Liver (tissue), 9 donors: ENCODE results near the gene ZDHHC14. TPM values are rescaled to one million over a fixed set of nuclear protein-coding genes. Genes with fewer than 3 reads are reported as not detected.

Experiments
- DNase-seq: peaks from one replicate; pipeline ENCODE4 v3.0.0-alpha.2; 2017; ENCODE audit warnings: low spot score
- H3K27ac ChIP-seq, 2 donors: one replicate each; pipeline ENCODE4 v1.7.0; 2013; ENCODE audit warnings: inconsistent platforms in 2 of 2, low read length in 2 of 2, control low read depth in 1 of 2, low read depth in 1 of 2, mild to moderate bottlenecking in 1 of 2
- H3K27me3 ChIP-seq, 4 donors: one replicate each; pipeline versions ENCODE4 v1.6.1 to v1.7.0; 2013; ENCODE audit warnings: low read length in 3 of 4, inconsistent platforms in 1 of 4, mild to moderate bottlenecking in 1 of 4, moderate library complexity in 1 of 4; ENCODE audit not compliant: control insufficient read depth in 4 of 4, insufficient read depth in 4 of 4
- H3K36me3 ChIP-seq, 4 donors: one replicate each; pipeline versions ENCODE4 v1.6.1 to v1.7.0; 2013; ENCODE audit warnings: low read length in 3 of 4, mild to moderate bottlenecking in 3 of 4, low read depth in 1 of 4, moderate library complexity in 1 of 4; ENCODE audit not compliant: control insufficient read depth in 4 of 4, insufficient read depth in 3 of 4
- H3K4me1 ChIP-seq, 4 donors: one replicate each; pipeline versions ENCODE4 v1.6.1 to v1.7.0; 2013; ENCODE audit warnings: low read length in 3 of 4, mild to moderate bottlenecking in 3 of 4, moderate library complexity in 1 of 4; ENCODE audit not compliant: control insufficient read depth in 4 of 4, insufficient read depth in 4 of 4
- H3K4me3 ChIP-seq, 3 donors: one replicate each; pipeline versions ENCODE4 v1.6.1 to v1.7.0; 2013; ENCODE audit warnings: low read length in 3 of 3, control low read depth in 1 of 3, low read depth in 1 of 3, mild to moderate bottlenecking in 1 of 3
- H3K9ac ChIP-seq, 2 donors: one replicate each; pipeline ENCODE4 v1.7.0; 2013; ENCODE audit warnings: low read length in 2 of 2, mild to moderate bottlenecking in 2 of 2, moderate library complexity in 2 of 2, control low read depth in 1 of 2, low read depth in 1 of 2
- H3K9me3 ChIP-seq, 4 donors: one replicate each; pipeline versions ENCODE4 v1.6.1 to v1.7.0; 2013; ENCODE audit warnings: low read length in 3 of 4; ENCODE audit not compliant: control insufficient read depth in 4 of 4
- EGR1 ChIP-seq, 2 donors: IDR thresholded peaks; 2 replicates each; pipeline ENCODE4 v1.6.1; 2016 to 2018; ENCODE audit warnings: antibody characterized with exemption in 2 of 2, low read depth in 2 of 2
- FOXA1 ChIP-seq: IDR thresholded peaks from 2 replicates; pipeline ENCODE4 v1.6.1; 2016; ENCODE audit warnings: antibody characterized with exemption
- FOXA2 ChIP-seq: IDR thresholded peaks from 2 replicates; pipeline ENCODE4 v1.6.1; 2016; ENCODE audit warnings: antibody characterized with exemption
- GABPA ChIP-seq, 2 donors: IDR thresholded peaks in 1 of 2; conservative IDR thresholded peaks in 1 of 2; 2 replicates each; pipeline ENCODE4 v1.6.1; 2016; ENCODE audit warnings: antibody characterized with exemption in 2 of 2, mild to moderate bottlenecking in 1 of 2, moderate library complexity in 1 of 2
- HNF4A ChIP-seq, 2 donors: conservative IDR thresholded peaks; 2 replicates each; pipeline ENCODE4 v1.6.1; 2016; ENCODE audit warnings: antibody characterized with exemption in 2 of 2, mild to moderate bottlenecking in 2 of 2
- HNF4G ChIP-seq: IDR thresholded peaks from 2 replicates; pipeline ENCODE4 v1.6.1; 2016; ENCODE audit warnings: antibody characterized with exemption
- JUND ChIP-seq, 2 donors: IDR thresholded peaks; 2 replicates each; pipeline ENCODE4 v1.6.1; 2016; ENCODE audit warnings: antibody characterized with exemption in 2 of 2
- NR2F2 ChIP-seq: IDR thresholded peaks from 2 replicates; pipeline ENCODE4 v1.6.1; 2016; ENCODE audit warnings: antibody characterized with exemption
- RAD21 ChIP-seq, 2 donors: IDR thresholded peaks; 2 replicates each; pipeline ENCODE4 v1.6.1; 2016; ENCODE audit warnings: antibody characterized with exemption in 2 of 2, mild to moderate bottlenecking in 2 of 2
- RXRA ChIP-seq, 2 donors: IDR thresholded peaks; 2 replicates each; pipeline ENCODE4 v1.6.1; 2017 to 2018; ENCODE audit warnings: antibody characterized with exemption in 2 of 2, mild to moderate bottlenecking in 1 of 2
- SP1 ChIP-seq: IDR thresholded peaks from 2 replicates; pipeline ENCODE4 v1.6.1; 2018; ENCODE audit warnings: antibody characterized with exemption, mild to moderate bottlenecking
- TAF1 ChIP-seq: conservative IDR thresholded peaks from 2 replicates; pipeline ENCODE4 v1.6.1; 2016; ENCODE audit warnings: antibody characterized with exemption, mild to moderate bottlenecking
- YY1 ChIP-seq: IDR thresholded peaks from 2 replicates; pipeline ENCODE4 v1.6.1; 2016; ENCODE audit warnings: antibody characterized with exemption, mild to moderate bottlenecking
- WGBS: extraction: QIAGEN DNeasy Blood & Tissue Kit; methylation state at CpG from one replicate; pipeline ENCODE4 v1.1.7; 2013; 5-methylcytosine and 5-hydroxymethylcytosine counted together
- polyA plus RNA-seq, 2 donors: library from polyadenylated mRNA; stranded (reverse) in 1 of 2; unstranded in 1 of 2; fragments of 200-250 nt in 1 of 2; fragments of >200 nt in 1 of 2; fragmentation: Nextera tagmentation in 1 of 2; extraction: Ambion mirVana in 1 of 2; gene quantifications; one replicate each; pipeline versions ENCODE4 v1.2.1 to v1.2.3, GENCODE V29; 2013 to 2015
- total RNA-seq, 2 donors: library from RNA; depleted of rRNA; stranded (reverse); fragments of >200 nt; gene quantifications; one replicate each; pipeline ENCODE4 v1.2.3, GENCODE V29; 2014
- TF ChIP-seq, protein P1 (sequence below): IDR thresholded peaks from 2 replicates; pipeline ENCODE4 v1.6.1; 2016; ENCODE audit warnings: antibody characterized with exemption, mild to moderate bottlenecking
- TF ChIP-seq, protein P2 (sequence below): IDR thresholded peaks from 2 replicates; pipeline ENCODE4 v1.6.1; 2016; ENCODE audit warnings: antibody characterized with exemption
- TF ChIP-seq, protein P3 (sequence below): fragments of 150-350 bp; IDR thresholded peaks from 2 replicates; pipeline ENCODE4 v1.5.1; 2017; ENCODE audit warnings: improper control_type of control experiment, low read depth, low read length; ENCODE audit not compliant: missing input control
- TF ChIP-seq, protein P4 (sequence below): IDR thresholded peaks from 2 replicates; pipeline ENCODE4 v1.6.1; 2016; ENCODE audit warnings: antibody characterized with exemption
- TF ChIP-seq, protein P5 (sequence below): IDR thresholded peaks from 2 replicates; pipeline ENCODE4 v1.6.1; 2016; ENCODE audit warnings: antibody characterized with exemption
- donor health status: healthy.
- donor health status: healthy.
- donor health status: healthy.
- donor health status: healthy.
- donor health status: healthy.

ZDHHC14 gene
- total and polyA plus RNA-seq, 4 donors: 4.4 to 11.7 (median 8.4) TPM

DNA sequence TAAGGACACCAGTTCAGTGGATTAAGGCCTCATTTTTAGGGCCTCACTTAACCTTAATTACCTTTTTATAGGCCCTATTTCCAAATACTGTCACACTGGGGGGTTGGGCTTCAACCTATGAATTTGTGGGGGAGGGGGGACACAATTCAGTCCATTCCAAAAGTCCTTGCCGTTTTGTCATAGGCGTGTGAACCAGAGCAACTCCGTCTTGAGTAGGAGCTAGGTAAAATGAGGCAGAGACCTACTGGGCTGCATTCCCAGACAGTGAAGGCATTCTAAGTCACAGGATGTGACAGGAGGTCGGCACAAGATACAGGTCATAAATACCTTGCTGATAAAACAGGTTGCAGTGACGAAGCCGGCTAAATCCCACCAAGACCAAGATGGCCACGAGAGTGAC is 328.6 kb downstream of the ZDHHC14 start:
- H3K4me1 ChIP-seq: no peaks in the 10 kb centered on the region
- no peak for DNase-seq
- TF ChIP-seq NR2F2: no peak
- no peak for TF ChIP-seq HNF4A (conservative IDR thresholded peaks at IDR 0.05)
- TF ChIP-seq, protein P1, sequence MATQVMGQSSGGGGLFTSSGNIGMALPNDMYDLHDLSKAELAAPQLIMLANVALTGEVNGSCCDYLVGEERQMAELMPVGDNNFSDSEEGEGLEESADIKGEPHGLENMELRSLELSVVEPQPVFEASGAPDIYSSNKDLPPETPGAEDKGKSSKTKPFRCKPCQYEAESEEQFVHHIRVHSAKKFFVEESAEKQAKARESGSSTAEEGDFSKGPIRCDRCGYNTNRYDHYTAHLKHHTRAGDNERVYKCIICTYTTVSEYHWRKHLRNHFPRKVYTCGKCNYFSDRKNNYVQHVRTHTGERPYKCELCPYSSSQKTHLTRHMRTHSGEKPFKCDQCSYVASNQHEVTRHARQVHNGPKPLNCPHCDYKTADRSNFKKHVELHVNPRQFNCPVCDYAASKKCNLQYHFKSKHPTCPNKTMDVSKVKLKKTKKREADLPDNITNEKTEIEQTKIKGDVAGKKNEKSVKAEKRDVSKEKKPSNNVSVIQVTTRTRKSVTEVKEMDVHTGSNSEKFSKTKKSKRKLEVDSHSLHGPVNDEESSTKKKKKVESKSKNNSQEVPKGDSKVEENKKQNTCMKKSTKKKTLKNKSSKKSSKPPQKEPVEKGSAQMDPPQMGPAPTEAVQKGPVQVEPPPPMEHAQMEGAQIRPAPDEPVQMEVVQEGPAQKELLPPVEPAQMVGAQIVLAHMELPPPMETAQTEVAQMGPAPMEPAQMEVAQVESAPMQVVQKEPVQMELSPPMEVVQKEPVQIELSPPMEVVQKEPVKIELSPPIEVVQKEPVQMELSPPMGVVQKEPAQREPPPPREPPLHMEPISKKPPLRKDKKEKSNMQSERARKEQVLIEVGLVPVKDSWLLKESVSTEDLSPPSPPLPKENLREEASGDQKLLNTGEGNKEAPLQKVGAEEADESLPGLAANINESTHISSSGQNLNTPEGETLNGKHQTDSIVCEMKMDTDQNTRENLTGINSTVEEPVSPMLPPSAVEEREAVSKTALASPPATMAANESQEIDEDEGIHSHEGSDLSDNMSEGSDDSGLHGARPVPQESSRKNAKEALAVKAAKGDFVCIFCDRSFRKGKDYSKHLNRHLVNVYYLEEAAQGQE: no peak
- TF ChIP-seq JUND (IDR thresholded peaks at IDR 0.05): no peak
- TF ChIP-seq, protein P2, sequence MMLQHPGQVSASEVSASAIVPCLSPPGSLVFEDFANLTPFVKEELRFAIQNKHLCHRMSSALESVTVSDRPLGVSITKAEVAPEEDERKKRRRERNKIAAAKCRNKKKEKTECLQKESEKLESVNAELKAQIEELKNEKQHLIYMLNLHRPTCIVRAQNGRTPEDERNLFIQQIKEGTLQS: no peak
- TF ChIP-seq RXRA (IDR thresholded peaks at IDR 0.05): no peak
- no peak for TF ChIP-seq HNF4G
- no peak overlapping the region for H3K9ac ChIP-seq
- H3K27me3 ChIP-seq: no peaks in the 10 kb centered on the region
- 66% methylated on average over 7 of the region's 7 CpGs for WGBS
- H3K36me3 ChIP-seq: no peaks in the 10 kb centered on the region
- H3K4me3 ChIP-seq: no peak overlapping the region
- H3K9me3 ChIP-seq: no peaks in the 10 kb centered on the region
- H3K27ac ChIP-seq: no peak overlapping the region

DNA sequence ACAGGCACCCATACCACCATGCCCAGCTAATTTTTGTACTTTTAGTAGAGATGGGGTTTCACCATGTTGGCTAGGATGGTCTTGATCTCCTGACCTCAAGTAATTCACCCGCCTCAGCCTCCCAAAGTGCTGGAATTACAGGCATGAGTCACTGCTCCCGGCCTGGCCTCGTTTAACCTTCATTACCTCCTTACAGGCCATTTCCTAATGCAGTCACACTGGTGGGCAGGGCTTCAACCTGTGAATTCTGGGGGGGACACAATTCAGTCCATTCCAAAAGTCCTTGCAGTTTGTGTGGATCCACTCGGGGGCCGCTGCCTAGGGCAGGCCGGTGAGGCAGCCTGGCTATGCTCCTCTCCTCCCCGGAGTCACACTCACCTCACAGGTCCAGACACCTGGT is 329.6 kb downstream of the ZDHHC14 start:
- TF ChIP-seq RXRA (IDR thresholded peaks at IDR 0.05) (no peak), RAD21 (IDR thresholded peaks at IDR 0.05) (no peak), EGR1 (IDR thresholded peaks at IDR 0.05; ENCODE audit: low read depth in 2 of 2) (no peak), GABPA (IDR thresholded peaks at IDR 0.05 in 1 of 2, conservative IDR thresholded peaks at IDR 0.05 in 1 of 2) (no peak), FOXA2 (no peak), JUND (IDR thresholded peaks at IDR 0.05) (no peak), FOXA1 (no peak), HNF4A (conservative IDR thresholded peaks at IDR 0.05) (no peak), YY1 (no peak), SP1 (no peak), HNF4G (no peak), TAF1 (no peak), NR2F2 (no peak)
- TF ChIP-seq, protein P2: no peak
- TF ChIP-seq, protein P3, sequence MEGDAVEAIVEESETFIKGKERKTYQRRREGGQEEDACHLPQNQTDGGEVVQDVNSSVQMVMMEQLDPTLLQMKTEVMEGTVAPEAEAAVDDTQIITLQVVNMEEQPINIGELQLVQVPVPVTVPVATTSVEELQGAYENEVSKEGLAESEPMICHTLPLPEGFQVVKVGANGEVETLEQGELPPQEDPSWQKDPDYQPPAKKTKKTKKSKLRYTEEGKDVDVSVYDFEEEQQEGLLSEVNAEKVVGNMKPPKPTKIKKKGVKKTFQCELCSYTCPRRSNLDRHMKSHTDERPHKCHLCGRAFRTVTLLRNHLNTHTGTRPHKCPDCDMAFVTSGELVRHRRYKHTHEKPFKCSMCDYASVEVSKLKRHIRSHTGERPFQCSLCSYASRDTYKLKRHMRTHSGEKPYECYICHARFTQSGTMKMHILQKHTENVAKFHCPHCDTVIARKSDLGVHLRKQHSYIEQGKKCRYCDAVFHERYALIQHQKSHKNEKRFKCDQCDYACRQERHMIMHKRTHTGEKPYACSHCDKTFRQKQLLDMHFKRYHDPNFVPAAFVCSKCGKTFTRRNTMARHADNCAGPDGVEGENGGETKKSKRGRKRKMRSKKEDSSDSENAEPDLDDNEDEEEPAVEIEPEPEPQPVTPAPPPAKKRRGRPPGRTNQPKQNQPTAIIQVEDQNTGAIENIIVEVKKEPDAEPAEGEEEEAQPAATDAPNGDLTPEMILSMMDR: no peak
- TF ChIP-seq, protein P4, sequence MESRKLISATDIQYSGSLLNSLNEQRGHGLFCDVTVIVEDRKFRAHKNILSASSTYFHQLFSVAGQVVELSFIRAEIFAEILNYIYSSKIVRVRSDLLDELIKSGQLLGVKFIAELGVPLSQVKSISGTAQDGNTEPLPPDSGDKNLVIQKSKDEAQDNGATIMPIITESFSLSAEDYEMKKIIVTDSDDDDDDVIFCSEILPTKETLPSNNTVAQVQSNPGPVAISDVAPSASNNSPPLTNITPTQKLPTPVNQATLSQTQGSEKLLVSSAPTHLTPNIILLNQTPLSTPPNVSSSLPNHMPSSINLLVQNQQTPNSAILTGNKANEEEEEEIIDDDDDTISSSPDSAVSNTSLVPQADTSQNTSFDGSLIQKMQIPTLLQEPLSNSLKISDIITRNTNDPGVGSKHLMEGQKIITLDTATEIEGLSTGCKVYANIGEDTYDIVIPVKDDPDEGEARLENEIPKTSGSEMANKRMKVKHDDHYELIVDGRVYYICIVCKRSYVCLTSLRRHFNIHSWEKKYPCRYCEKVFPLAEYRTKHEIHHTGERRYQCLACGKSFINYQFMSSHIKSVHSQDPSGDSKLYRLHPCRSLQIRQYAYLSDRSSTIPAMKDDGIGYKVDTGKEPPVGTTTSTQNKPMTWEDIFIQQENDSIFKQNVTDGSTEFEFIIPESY: no peak
- TF ChIP-seq, protein P1: no peak
- TF ChIP-seq, protein P5, sequence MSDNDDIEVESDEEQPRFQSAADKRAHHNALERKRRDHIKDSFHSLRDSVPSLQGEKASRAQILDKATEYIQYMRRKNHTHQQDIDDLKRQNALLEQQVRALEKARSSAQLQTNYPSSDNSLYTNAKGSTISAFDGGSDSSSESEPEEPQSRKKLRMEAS: no peak
- H3K27ac ChIP-seq: no peak overlapping the region
- no peaks in the 10 kb centered on the region for H3K9me3 ChIP-seq
- no peak overlapping the region for H3K4me3 ChIP-seq
- no peaks in the 10 kb centered on the region for H3K4me1 ChIP-seq
- H3K27me3 ChIP-seq: no peaks in the 10 kb centered on the region
- 80% methylated on average over 7 of the region's 7 CpGs for WGBS
- H3K36me3 ChIP-seq: no peaks in the 10 kb centered on the region
- no peak overlapping the region for H3K9ac ChIP-seq
- no peak for DNase-seq
